Posterior cingulate gyrus (tissue), 11 donors: ENCODE measurements around the gene ABCA1.
A peak's percentile ranks its signal among the peaks of the same experiment; 100 is the strongest.
"Not testable (repeated sequence)": the region's sequence is repeated elsewhere in the genome, so short reads cannot be mapped to it uniquely, and the experiment has no call there.

Experiments used
- DNase-seq, 10 donors: peaks; one replicate each; pipeline versions ENCODE4 v3.0.0 to v3.0.0-alpha.2; 2020 to 2021; ENCODE audit warnings: mixed read lengths in 3 of 10
- intact Hi-C: fragments of 100-400 bp; cut with DNase I; formaldehyde crosslinking; loops from one replicate; pipeline ENCODE4 v1.15.1; 2023

The ABCA1 gene

GRCh38 chr9:104927912-104928740 is at the start of gene ABCA1:
TSS of gene ABCA1 (minus strand) at chr9:104928155. CDS start at chr9:104903679, 24,476 bp downstream.
- DNase-seq, result peak; percentile 77 to 98 (median 86)
- intact Hi-C loops, result loop anchor here (1.0 to 10.0 kb wide), 6 partner anchors 40 to 487 kb away; partner anchors contain the start of gene SLC44A1

- no peak for DNase-seq
- intact Hi-C loops, result no loop called here
These were observed 49.6 kb upstream of the ABCA1 start for GRCh38 chr9:104977580-104977979.

DNA sequence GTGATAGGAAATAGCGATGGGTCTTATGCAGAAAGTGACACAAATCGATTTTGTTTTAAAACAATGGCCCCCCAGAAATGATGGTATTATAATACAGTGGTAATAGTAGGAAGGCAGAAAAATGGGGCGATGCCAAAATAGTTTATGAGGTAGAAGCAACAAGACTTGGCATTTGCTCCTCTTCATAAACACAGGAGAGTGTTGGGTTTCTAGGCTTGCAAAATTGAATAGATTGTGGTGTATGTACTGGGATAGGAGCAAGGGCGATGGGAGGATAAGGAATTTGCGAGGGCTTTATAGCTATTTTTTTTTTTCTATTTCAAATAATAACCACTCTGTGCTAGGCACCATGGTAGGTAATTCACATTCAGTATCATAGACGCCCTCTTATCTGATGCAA is 49.2 kb upstream of the ABCA1 start:
- no peak for DNase-seq
- intact Hi-C loops, result no loop called here

DNA sequence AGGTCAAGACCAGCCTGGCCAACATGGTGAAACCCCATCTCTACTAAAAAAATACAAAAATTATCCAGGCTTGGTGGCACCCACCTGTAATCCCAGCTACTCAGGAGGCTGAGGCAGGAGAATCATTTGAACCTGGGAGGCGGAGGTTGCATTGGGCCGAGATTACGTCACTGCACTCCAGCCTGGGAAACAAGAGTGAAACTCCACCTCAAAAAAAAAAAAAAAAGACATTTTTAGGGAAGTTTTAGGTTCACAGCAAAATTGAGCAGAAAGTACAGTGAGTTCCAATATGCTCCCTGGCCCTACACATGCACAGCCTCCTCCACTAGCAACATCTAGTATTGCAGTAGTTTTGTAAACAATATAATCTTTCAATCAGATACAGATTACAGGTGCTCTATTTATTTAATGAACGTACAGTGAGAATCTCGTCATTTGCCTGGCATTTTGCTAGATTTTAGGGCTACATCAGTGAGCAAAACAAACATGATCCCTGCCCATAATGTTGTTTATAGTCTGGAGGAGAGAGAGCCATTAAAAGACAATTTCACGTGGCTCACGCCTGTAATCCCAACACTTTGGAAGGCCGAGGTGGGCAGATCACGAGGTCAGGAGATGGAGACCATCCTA is 48.1 kb upstream of the ABCA1 start:
- DNase-seq, intact Hi-C loops: not testable (repeated sequence)

GRCh38 chr9:104974053-104974962 is 46.4 kb upstream of the ABCA1 start:
- intact Hi-C loops, result no loop called here
- DNase-seq, result no peak

GRCh38 chr9:104972242-104972866 is 44.4 kb upstream of the ABCA1 start:
- intact Hi-C loops, result no loop called here
- DNase-seq, result no peak

DNA sequence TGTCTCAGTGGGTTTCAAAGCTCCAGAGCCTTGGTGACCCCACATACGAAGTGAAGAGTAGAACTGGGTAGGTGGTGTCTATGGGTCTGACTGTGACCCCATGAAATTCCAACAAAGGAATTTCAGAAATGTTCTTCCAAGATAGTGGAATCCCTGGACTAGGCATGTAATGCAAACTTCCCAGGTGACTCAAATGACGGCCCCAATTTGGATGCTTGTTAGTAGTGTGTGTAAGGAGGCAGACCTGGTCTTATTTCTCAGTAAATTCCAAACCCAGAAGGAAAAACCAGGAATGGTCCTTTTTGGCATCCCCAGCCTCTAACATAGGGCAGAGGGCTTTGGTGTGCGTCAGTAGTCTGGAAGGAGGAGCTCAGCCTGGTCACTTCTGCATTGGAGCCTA is 43.6 kb upstream of the ABCA1 start:
- intact Hi-C loops, result no loop called here

DNA sequence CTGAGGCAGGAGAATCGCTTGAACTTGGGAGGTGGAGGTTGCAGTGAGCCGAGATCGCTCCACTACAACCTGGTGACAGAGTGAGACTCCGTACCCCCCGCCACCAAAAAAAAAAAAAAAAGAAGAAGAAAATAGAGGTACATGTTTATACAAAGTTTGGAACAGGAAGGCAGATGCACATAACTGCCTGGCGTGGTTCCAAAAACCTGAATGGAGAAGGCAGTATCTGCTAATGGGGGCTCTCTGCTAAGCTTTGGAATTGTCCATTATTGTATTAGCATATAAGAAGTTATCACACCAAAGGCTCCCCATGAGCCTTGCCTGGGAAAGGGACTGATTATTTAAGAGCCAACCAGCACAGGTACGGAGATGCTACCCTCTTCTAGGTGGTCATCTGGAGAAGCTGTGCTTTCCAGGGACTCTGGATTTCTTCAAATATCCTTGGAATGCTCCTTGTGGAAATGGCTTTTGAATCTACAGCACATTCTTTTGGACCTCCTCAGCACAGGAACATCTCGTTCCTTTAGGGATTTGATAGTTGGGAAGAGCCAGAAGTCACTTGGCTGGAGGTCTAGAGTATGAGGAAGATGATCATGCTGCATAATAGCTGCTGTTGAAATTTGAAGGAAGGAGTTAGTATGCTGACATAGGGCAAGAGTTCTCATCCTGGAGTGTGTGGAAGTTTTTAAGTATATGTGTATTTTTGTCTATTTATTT is 42.5 kb upstream of the ABCA1 start:
- intact Hi-C loops, result no loop called here
- DNase-seq, result no peak

More for the DNA sequence above, 43.6 kb upstream of the ABCA1 start:
- DNase-seq, result no peak

GRCh38 chr9:104969116-104969515 is 41.2 kb upstream of the ABCA1 start:
- intact Hi-C loops, result loop anchor here (5.0 to 10.0 kb wide), 2 partner anchors 188 to 446 kb away; no protein-coding TSS in a partner anchor
- no peak for DNase-seq

DNA sequence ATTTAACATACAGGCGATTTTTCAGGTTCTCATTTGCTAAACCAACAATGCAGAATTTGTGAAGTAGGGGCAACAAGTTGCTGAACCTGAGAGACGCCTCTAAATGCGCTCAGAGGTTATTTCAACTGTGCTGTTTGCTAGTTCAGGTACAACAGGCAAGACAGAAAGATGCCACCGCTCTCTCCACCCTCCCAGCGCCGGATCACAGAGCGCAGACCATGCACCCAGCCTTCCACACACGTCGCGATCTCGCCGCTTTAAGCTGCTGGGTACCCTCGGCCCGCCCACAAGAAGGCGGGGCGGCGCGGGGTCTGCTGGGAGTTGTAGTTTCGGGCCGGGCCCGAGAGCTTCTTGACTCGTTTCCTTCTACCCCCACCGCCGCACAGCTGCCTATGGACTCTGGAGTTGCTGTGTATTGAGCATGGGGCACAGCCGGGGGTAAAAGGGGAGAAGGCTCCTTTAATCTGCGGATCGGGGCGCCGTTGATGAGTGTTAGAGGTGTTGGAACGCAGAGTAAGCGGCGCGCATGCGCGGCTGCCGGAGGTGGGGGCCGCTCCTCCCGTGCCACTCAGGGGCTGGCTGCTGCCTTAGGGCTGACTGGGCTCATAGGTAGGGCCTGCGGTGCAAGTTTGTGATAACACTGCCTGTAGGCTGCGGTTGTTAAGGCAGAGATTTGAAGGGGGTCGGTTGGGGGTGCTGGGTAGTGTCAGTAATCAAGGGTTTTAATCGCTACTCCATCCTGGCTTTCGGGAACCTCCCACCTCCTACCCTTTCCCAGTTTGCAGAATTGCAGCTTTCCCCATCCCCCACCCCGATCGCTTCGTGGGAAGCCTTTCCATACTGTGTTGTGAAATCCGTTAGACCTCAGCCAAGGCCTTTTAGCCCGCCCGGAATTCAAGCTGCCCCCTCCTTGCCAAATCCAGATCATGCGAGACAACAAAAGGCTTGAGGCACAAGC is 40.3 kb upstream of the ABCA1 start:
- intact Hi-C loops, result loop anchor here (1.0 to 10.0 kb wide), 3 partner anchors 40 to 446 kb away; partner anchors contain the start of gene ABCA1
- peak; percentile 82 to 98 (median 91) for DNase-seq

GRCh38 chr9:104963076-104963475 is 35.1 kb upstream of the ABCA1 start:
- intact Hi-C loops, result loop anchor here (10.0 kb wide), 1 partner anchor 452 kb away; no protein-coding TSS in a partner anchor
- no peak for DNase-seq

- DNase-seq, result no peak
- intact Hi-C loops, result loop anchor here (10.0 kb wide), 1 partner anchor 453 kb away; no protein-coding TSS in a partner anchor
These were observed 33.9 kb upstream of the ABCA1 start for GRCh38 chr9:104961701-104962359.

GRCh38 chr9:104961238-104961637 is 33.3 kb upstream of the ABCA1 start:
- intact Hi-C loops, result loop anchor here (10.0 kb wide), 1 partner anchor 454 kb away; no protein-coding TSS in a partner anchor
- no peak for DNase-seq

DNA sequence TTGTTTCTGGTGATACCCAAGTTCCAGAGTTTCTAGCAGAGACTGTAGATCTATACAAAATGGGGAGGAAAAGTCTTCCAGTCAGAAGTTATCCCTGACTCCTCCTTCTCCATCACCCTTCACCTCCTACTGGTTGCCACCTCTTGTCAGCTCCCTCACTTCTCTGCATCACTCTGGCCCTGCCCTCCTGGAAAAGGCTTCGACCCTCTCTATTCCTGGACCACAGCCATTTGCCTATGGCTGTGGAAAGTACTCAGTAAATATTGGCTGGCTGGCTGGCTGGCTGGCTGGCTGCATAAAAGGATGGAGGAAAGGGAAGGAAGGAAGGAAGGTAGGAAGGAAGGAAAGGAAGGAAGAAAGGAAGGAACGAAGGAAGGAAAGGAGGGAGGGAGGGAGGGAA is 32.7 kb upstream of the ABCA1 start:
- intact Hi-C loops, result loop anchor here (10.0 kb wide), 1 partner anchor 454 kb away; no protein-coding TSS in a partner anchor

DNA sequence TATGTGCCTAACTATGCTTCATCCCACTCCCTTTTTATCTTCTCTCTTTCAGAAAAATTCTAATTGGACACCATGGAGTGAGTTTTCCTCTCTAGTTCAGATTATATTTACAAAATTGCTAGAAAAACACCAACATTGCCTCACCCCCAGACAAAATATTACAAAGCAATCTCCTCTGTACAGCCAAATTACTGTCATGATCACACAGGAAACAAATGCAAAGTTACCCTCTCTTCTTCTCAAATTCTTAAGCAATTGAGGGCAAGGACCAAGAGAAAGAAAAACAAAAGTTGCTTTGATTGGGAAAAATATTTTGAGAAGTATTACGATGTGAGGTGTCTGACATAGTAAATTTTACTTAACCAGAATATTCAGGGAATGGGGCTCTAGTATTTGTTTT is 30.8 kb upstream of the ABCA1 start:
- intact Hi-C loops, result no loop called here
- no peak for DNase-seq

More for the DNA sequence above, 32.7 kb upstream of the ABCA1 start:
- DNase-seq, result no peak

DNA sequence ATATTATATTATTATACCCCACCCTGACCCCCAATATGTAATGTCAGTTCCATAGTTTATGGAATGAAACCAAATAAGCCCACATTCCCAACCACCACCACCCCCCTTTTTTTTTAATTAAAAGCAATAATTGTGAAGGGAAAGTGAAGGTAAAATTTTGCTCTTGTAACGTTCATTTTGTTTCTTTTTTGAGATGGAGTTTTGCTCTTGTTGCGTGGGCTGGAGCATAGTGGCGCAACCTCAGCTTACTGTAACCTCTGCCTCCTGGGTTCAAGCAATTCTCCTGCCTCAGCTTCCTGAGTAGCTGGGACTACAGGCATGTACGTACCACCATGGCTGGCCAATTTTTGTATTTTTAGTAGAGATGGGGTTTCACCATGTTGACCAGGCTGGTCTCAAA is 30.1 kb upstream of the ABCA1 start:
- DNase-seq, intact Hi-C loops: not testable (repeated sequence)

GRCh38 chr9:104951487-104951886 is 23.5 kb upstream of the ABCA1 start:
- DNase-seq, result no peak
- intact Hi-C loops, result no loop called here
